GM18907 (cell line): ENCODE results near the gene SFXN4.

Experiments
- ATAC-seq: cut with Tn5 transposase; IDR thresholded peaks from one replicate; pipeline ENCODE4 v1.9.1; 2021; ENCODE audit warnings: mild to moderate bottlenecking, moderate library complexity; ENCODE audit not compliant: unreplicated experiment

The SFXN4 gene

GRCh38 chr10:119165171-119166117, at the start of gene SFXN4:
TSS of gene SFXN4 (minus strand) at chr10:119165714. CDS start at chr10:119165647, 67 bp downstream.
- ATAC-seq: peak; percentile 91

- ATAC-seq: no peak
Observed at GRCh38 chr10:119211625-119212441, 46.3 kb upstream of the SFXN4 start.

- ATAC-seq: no peak
Observed at GRCh38 chr10:119211176-119211575, 45.7 kb upstream of the SFXN4 start.

GRCh38 chr10:119210633-119211032, 45.1 kb upstream of the SFXN4 start:
- no peak for ATAC-seq

GRCh38 chr10:119209736-119210355, 44.3 kb upstream of the SFXN4 start:
- ATAC-seq: no peak

- ATAC-seq: no peak
Observed at GRCh38 chr10:119209035-119209735, 43.7 kb upstream of the SFXN4 start.

GRCh38 chr10:119208553-119208940, 43.0 kb upstream of the SFXN4 start:
- ATAC-seq: no peak

GRCh38 chr10:119207713-119208552, 42.4 kb upstream of the SFXN4 start:
- ATAC-seq: peak; percentile 13

GRCh38 chr10:119207366-119207666, 41.8 kb upstream of the SFXN4 start, which contains the start of gene GRK5:
TSS of gene GRK5 (plus strand) at chr10:119207571. CDS start at chr10:119207918, 347 bp downstream.
- peak; percentile 75 for ATAC-seq

GRCh38 chr10:119206603-119207365, 41.3 kb upstream of the SFXN4 start:
- peak; percentile 63 for ATAC-seq

- ATAC-seq: peak; percentile 33
Observed at GRCh38 chr10:119205894-119206602, 40.5 kb upstream of the SFXN4 start.

- no peak for ATAC-seq
Observed at GRCh38 chr10:119203006-119203405, 37.5 kb upstream of the SFXN4 start.

- no peak for ATAC-seq
Observed at GRCh38 chr10:119201233-119201632, 35.7 kb upstream of the SFXN4 start.

GRCh38 chr10:119199231-119199992, 33.9 kb upstream of the SFXN4 start:
- ATAC-seq: no peak

GRCh38 chr10:119198438-119198837, 32.9 kb upstream of the SFXN4 start:
- ATAC-seq: no peak

GRCh38 chr10:119197921-119198320, 32.4 kb upstream of the SFXN4 start:
- no peak for ATAC-seq

GRCh38 chr10:119191881-119192280, 26.4 kb upstream of the SFXN4 start:
- ATAC-seq: no peak
